Spleen (tissue), 7 donors: ENCODE measurements around the gene PTPRT.

ENCODE experiments used
- CTCF ChIP-seq, 11 experiments: fragments of 200-600 bp in 7 of 11; fragments of 450-650 bp in 4 of 11; sonication (generic) in 4 of 11; IDR thresholded peaks in 8 of 11; conservative IDR thresholded peaks in 3 of 11; 1 replicate in 7 of 11; 2 replicates in 4 of 11; pipeline versions ENCODE4 v1.4.0 to v1.8.0; 2016 to 2021; ENCODE audit warnings: antibody characterized with exemption in 11 of 11, inconsistent platforms in 4 of 11, mild to moderate bottlenecking in 1 of 11
- POLR2AphosphoS5 ChIP-seq, 3 donors: sonication (generic); formaldehyde crosslinking; IDR thresholded peaks; one replicate each; pipeline ENCODE4 v1.5.1; 2017; ENCODE audit warnings: antibody characterized with exemption in 3 of 3
- donor health status: DM: no; HTN: no; CAD: no; lungs with moderate emphysema.
- donor health status: DM: no; HTN: no; CAD: no.
- donor health status: DM: no; HTN: no; CAD: no.

- TF ChIP-seq CTCF (IDR thresholded peaks at IDR 0.05 in 8 of 11, conservative IDR thresholded peaks at IDR 0.05 in 3 of 11) (no peak), POLR2AphosphoS5 (IDR thresholded peaks at IDR 0.05) (no peak)
Observed at GRCh38 chr20:42855896-42856295, 333.8 kb downstream of the PTPRT start.
